ENCODE data around the gene ANKS1B.

DNA sequence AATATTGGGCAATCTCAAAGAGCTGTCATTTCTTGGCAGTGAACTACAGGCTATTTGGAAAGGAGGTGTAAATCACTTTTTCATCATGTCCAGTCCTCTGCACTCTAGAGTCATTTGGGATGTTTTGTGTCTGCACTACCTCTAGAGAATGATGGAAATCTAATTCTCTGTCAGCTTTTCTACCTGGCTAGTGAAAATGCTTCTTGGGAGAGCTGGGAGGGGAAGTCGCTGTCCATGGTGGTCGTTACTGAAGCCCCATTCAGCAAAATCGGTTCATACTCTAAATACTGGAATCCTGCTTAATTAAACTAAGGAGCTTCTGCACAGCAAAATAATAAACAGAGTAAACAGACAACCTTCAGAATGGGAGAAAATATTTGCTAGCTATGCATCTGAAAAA is 1087.8 kb downstream of the ANKS1B start:
- TF ChIP-seq POLR2AphosphoS5 (IDR thresholded peaks at IDR 0.05; ENCODE audit: low read depth, low read length) = no peak
- TF ChIP-seq, protein P1, sequence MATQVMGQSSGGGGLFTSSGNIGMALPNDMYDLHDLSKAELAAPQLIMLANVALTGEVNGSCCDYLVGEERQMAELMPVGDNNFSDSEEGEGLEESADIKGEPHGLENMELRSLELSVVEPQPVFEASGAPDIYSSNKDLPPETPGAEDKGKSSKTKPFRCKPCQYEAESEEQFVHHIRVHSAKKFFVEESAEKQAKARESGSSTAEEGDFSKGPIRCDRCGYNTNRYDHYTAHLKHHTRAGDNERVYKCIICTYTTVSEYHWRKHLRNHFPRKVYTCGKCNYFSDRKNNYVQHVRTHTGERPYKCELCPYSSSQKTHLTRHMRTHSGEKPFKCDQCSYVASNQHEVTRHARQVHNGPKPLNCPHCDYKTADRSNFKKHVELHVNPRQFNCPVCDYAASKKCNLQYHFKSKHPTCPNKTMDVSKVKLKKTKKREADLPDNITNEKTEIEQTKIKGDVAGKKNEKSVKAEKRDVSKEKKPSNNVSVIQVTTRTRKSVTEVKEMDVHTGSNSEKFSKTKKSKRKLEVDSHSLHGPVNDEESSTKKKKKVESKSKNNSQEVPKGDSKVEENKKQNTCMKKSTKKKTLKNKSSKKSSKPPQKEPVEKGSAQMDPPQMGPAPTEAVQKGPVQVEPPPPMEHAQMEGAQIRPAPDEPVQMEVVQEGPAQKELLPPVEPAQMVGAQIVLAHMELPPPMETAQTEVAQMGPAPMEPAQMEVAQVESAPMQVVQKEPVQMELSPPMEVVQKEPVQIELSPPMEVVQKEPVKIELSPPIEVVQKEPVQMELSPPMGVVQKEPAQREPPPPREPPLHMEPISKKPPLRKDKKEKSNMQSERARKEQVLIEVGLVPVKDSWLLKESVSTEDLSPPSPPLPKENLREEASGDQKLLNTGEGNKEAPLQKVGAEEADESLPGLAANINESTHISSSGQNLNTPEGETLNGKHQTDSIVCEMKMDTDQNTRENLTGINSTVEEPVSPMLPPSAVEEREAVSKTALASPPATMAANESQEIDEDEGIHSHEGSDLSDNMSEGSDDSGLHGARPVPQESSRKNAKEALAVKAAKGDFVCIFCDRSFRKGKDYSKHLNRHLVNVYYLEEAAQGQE (IDR thresholded peaks at IDR 0.05; ENCODE audit: insufficient read depth in 1 of 2, low read depth in 2 of 2, low read length in 1 of 2) = peak; percentile 75 to 76; a peak in 3 of 4 replicates
